ENCODE measurements around the gene HDAC7. TPM values are rescaled to one million over a fixed set of nuclear protein-coding genes. Genes with fewer than 3 reads are reported as not detected.
A peak's percentile ranks its signal among the peaks of the same experiment; 100 is the strongest.

HDAC7 gene
- total RNA-seq, 2 experiments from 2014 or later = 257 to 280 TPM

- H3K27me3 Mint-ChIP-seq = no peaks in the 10 kb centered on the region
- H3K27ac Mint-ChIP-seq = peak overlapping the region; percentile 99
- ChIA-PET POLR2A (interaction anchor here (0.9 to 1.9 kb wide), 5 partner anchors 12 to 36 kb away, joined by 3 to 13 read pairs (median 4); no protein-coding TSS in a partner anchor), CTCF (interaction anchor here (1.1 to 28.1 kb wide), 11 partner anchors 9 to 164 kb away, joined by 3 to 795 read pairs (median 6); no protein-coding TSS in a partner anchor)
- no peak for DNase-seq
- intact Hi-C loops (cut with micrococcal nuclease) = no loop called here
- peaks cover 62% of the 10 kb centered on the region for H3K4me1 Mint-ChIP-seq (ENCODE audit: low read depth)
- no peaks in the 10 kb centered on the region for H3K9me3 Mint-ChIP-seq
- H3K36me3 Mint-ChIP-seq = peaks cover 53% of the 10 kb centered on the region
- no peak overlapping the region for H3K4me3 Mint-ChIP-seq
Observed at GRCh38 chr12:47801904-47802246, 17.8 kb downstream of the HDAC7 start.

GRCh38 chr12:47801170-47801903 lies 18.4 kb downstream of the HDAC7 start:
- H3K4me1 Mint-ChIP-seq (ENCODE audit: low read depth) = peaks cover 56% of the 10 kb centered on the region
- H3K27ac Mint-ChIP-seq = peak overlapping the region; percentile 99
- no peaks in the 10 kb centered on the region for H3K27me3 Mint-ChIP-seq
- no peak for DNase-seq
- peaks cover 49% of the 10 kb centered on the region for H3K36me3 Mint-ChIP-seq
- ChIA-PET POLR2A (interaction anchor here (1.0 to 1.9 kb wide), 4 partner anchors 12 to 37 kb away, joined by 3 to 13 read pairs (median 4); no protein-coding TSS in a partner anchor), CTCF (interaction anchor here (1.1 to 28.1 kb wide), 11 partner anchors 10 to 165 kb away, joined by 3 to 795 read pairs (median 6); no protein-coding TSS in a partner anchor)
- no peaks in the 10 kb centered on the region for H3K9me3 Mint-ChIP-seq
- no peak overlapping the region for H3K4me3 Mint-ChIP-seq
- intact Hi-C loops (cut with micrococcal nuclease) = no loop called here

DNA sequence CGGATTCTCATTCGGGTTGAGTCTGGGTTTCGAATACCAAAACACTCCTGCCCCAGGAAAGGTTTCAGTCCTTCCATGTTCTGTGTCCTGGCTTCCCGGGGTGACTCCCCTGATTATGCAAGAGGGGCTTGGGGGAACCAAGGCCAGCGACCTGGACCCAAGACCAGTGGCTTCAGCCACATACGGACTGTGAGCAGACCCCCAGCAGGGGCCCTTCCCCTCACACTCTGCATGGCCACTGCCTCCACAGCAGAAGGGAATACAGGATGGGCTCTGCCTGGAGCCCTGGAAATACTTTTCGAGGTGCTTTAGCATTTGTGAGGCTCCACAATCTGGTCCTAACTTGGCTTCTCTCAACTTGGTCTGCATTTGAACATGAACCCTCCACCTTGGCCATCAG lies 19.1 kb downstream of the HDAC7 start:
- Mint-ChIP-seq H3K4me3 (no peak overlapping the region), H3K36me3 (peaks cover 44% of the 10 kb centered on the region), H3K4me1 (ENCODE audit: low read depth) (peaks cover 49% of the 10 kb centered on the region), H3K27me3 (no peaks in the 10 kb centered on the region), H3K27ac (peak overlapping the region; percentile 71), H3K9me3 (no peaks in the 10 kb centered on the region)
- POLR2A ChIA-PET = interaction anchor here (0.9 to 1.9 kb wide), 2 partner anchors 8 to 33 kb away, joined by 4 to 13 read pairs; no protein-coding TSS in a partner anchor
- CTCF ChIA-PET = interaction anchor here (1.3 to 28.1 kb wide), 3 partner anchors 31 to 35 kb away, joined by 3 to 795 read pairs (median 5); no protein-coding TSS in a partner anchor
- no peak for DNase-seq
- intact Hi-C loops (cut with micrococcal nuclease) = no loop called here

DNA sequence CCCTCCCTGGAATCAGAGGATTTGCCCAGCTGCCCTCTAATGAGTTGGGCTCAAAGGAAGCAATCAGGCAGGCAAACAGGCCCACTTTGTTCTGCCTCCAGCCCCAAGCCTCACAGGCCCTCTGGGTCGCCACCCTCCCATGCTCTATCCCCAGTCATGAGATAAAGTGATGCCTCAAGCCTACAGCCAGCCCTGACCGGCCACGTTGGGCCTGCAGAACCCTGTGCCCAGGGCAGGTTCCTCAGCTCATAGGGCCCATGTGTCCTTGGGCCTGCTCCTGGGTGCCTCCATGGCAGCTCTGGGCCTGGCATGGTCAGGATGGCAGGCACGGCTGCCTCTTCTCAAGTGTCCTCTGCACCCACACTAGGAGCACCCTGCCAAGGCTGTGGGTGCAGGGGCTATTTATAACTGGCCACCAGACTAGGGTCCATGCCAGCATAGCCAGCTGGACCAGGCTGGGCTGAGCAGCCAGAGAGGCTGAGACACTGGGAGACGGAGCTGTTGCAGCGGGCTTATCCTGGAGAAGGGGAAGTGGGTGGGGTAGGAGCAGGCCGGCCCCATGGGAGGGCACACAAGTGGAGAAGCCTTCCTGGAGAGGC lies 20.2 kb downstream of the HDAC7 start:
- Mint-ChIP-seq H3K4me3 (no peak overlapping the region), H3K36me3 (peaks cover 39% of the 10 kb centered on the region), H3K27me3 (no peaks in the 10 kb centered on the region), H3K9me3 (no peaks in the 10 kb centered on the region), H3K4me1 (ENCODE audit: low read depth) (peaks cover 38% of the 10 kb centered on the region), H3K27ac (peak overlapping the region; percentile 8)
- ChIA-PET POLR2A (interaction anchor here (0.8 to 1.5 kb wide), 5 partner anchors 9 to 148 kb away, joined by 3 to 5 read pairs (median 4); no protein-coding TSS in a partner anchor), CTCF (interaction anchor here (3.2 to 28.1 kb wide), 2 partner anchors 8 to 35 kb away, joined by 14 to 795 read pairs; no protein-coding TSS in a partner anchor)
- intact Hi-C loops (cut with micrococcal nuclease) = no loop called here
- DNase-seq = no peak

- no peaks in the 10 kb centered on the region for H3K9me3 Mint-ChIP-seq
- peaks cover 28% of the 10 kb centered on the region for H3K4me1 Mint-ChIP-seq (ENCODE audit: low read depth)
- no peak for DNase-seq
- H3K27me3 Mint-ChIP-seq = no peaks in the 10 kb centered on the region
- H3K36me3 Mint-ChIP-seq = peaks cover 40% of the 10 kb centered on the region
- H3K4me3 Mint-ChIP-seq = no peak overlapping the region
- ChIA-PET POLR2A (interaction anchor here (1.1 to 1.5 kb wide), 3 partner anchors 10 to 149 kb away, joined by 3 to 5 read pairs (median 4); no protein-coding TSS in a partner anchor), CTCF (interaction anchor here (0.8 to 28.1 kb wide), 5 partner anchors 9 to 36 kb away, joined by 4 to 795 read pairs (median 8); no protein-coding TSS in a partner anchor)
- intact Hi-C loops (cut with micrococcal nuclease) = no loop called here
- H3K27ac Mint-ChIP-seq = no peak overlapping the region
Observed at GRCh38 chr12:47798382-47798948, 21.2 kb downstream of the HDAC7 start.

DNA sequence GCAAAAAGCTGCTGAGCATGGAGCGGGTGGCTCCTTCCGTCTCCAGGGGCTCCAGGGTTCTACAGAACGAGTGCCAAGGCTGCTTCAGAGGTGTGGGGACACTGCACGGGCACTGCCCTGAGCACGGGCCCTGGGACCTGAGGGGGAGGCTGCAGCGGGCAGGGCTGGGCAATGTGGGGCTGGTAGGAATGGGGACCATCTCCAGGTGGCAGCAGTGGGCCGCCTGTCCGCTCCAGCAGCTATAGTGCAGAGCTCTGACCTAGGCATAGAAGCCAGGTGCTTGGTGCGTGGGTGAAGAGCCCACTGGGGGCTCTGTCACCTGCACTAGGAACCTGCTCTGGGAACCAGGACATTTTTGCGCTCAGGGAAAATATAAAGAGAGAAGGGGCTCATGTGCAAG lies 22.3 kb downstream of the HDAC7 start:
- no peak overlapping the region for H3K27ac Mint-ChIP-seq
- no peaks in the 10 kb centered on the region for H3K27me3 Mint-ChIP-seq
- DNase-seq = peak; percentile 47
- ChIA-PET POLR2A (interaction anchor here (1.8 kb wide), 1 partner anchor 41 kb away, joined by 7 read pairs; no protein-coding TSS in a partner anchor), CTCF (interaction anchor here (1.0 to 28.1 kb wide), 7 partner anchors 10 to 166 kb away, joined by 3 to 795 read pairs (median 4); partner anchors contain the start of gene TMEM106C)
- H3K9me3 Mint-ChIP-seq = no peaks in the 10 kb centered on the region
- H3K36me3 Mint-ChIP-seq = peaks cover 40% of the 10 kb centered on the region
- no peak overlapping the region for H3K4me3 Mint-ChIP-seq
- intact Hi-C loops (cut with micrococcal nuclease) = loop anchor here (1.0 kb wide), 1 partner anchor 40 kb away; no protein-coding TSS in a partner anchor
- H3K4me1 Mint-ChIP-seq (ENCODE audit: low read depth) = peaks cover 17% of the 10 kb centered on the region

GRCh38 chr12:47795814-47796411 lies 23.8 kb downstream of the HDAC7 start:
- Mint-ChIP-seq H3K27me3 (no peaks in the 10 kb centered on the region), H3K9me3 (no peaks in the 10 kb centered on the region), H3K4me3 (no peak overlapping the region), H3K27ac (peak overlapping the region; percentile 8), H3K4me1 (ENCODE audit: low read depth) (peaks cover 4% of the 10 kb centered on the region), H3K36me3 (peaks cover 48% of the 10 kb centered on the region)
- DNase-seq = no peak
- ChIA-PET CTCF (interaction anchor here (2.5 to 28.1 kb wide), 2 partner anchors 29 to 39 kb away, joined by 8 to 795 read pairs; no protein-coding TSS in a partner anchor), POLR2A (interaction anchor here (1.8 kb wide), 1 partner anchor 43 kb away, joined by 7 read pairs; no protein-coding TSS in a partner anchor)
- intact Hi-C loops (cut with micrococcal nuclease) = no loop called here

DNA sequence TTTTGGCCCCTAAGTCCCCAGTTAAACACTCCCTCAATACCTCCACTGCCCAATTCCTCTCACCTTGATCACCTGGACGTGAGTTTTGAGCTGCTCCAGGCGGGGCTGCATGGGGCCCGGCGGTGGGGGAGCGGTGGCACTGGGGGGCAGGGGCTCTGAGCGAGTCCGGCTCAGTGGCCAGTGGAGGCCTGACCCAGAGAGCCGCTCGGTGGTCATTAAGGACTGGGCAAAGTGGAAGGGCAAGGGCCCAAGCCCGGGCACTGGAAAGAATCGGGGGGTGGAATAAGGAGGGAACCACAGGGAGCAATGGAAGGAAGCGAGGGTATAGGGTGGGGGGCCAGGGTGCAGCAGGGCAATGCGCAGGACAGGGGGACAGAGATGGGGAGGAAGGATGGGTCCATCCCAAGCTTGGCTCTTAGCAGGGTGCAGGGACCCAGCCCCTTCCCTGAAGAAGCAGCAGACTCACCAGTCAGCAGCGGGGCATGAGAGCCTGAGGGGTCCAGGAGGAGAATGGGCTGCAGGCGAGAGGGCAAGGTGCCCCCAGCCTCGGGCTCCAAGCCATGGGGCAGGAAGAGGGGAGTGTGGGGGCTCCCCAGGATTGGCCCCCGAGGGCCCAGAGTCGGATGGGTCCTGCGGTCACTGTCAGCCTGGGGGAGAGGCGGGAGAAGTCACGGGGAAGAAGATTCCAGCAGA lies 24.4 kb downstream of the HDAC7 start:
- Mint-ChIP-seq H3K27me3 (no peaks in the 10 kb centered on the region), H3K36me3 (peaks cover 47% of the 10 kb centered on the region), H3K4me1 (ENCODE audit: low read depth) (peaks cover 2% of the 10 kb centered on the region), H3K27ac (no peak overlapping the region), H3K4me3 (no peak overlapping the region), H3K9me3 (no peaks in the 10 kb centered on the region)
- CTCF ChIA-PET = interaction anchor here (0.6 to 28.1 kb wide), 4 partner anchors 13 to 122 kb away, joined by 3 to 795 read pairs (median 3); no protein-coding TSS in a partner anchor
- POLR2A ChIA-PET = interaction anchor here (1.2 to 1.9 kb wide), 2 partner anchors 9 to 13 kb away, joined by 3 to 5 read pairs; no protein-coding TSS in a partner anchor
- no peak for DNase-seq
- intact Hi-C loops (cut with micrococcal nuclease) = no loop called here

DNA sequence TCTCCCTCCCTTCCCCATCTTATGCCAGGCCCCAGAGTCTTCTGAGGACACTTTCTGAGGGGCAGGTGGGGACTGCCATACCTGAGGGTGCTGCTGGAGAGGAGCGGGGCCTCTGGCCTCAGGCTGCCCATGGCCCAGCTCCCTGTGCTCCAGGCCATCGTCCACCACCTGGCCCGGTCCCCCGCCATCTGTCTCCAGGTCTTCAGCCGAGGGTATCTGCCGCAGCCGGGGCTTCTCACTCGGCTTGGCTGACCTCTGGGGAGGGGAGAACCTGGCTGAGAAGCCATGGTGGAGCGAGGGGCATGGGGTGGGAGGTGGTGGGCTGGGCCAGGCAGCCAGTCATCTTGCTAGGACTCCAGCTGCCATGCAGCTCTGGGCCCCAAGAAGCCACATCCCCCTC lies 25.0 kb downstream of the HDAC7 start:
- Mint-ChIP-seq H3K4me3 (no peak overlapping the region), H3K27ac (no peak overlapping the region), H3K4me1 (ENCODE audit: low read depth) (no peaks in the 10 kb centered on the region), H3K9me3 (no peaks in the 10 kb centered on the region), H3K27me3 (no peaks in the 10 kb centered on the region), H3K36me3 (peaks cover 47% of the 10 kb centered on the region)
- intact Hi-C loops (cut with micrococcal nuclease) = no loop called here
- no peak for DNase-seq
- POLR2A ChIA-PET = interaction anchor here (1.2 to 1.9 kb wide), 2 partner anchors 10 to 14 kb away, joined by 3 to 5 read pairs; no protein-coding TSS in a partner anchor
- CTCF ChIA-PET = interaction anchor here (0.7 to 6.1 kb wide), 3 partner anchors 13 to 21 kb away, joined by 3 to 28 read pairs (median 3); no protein-coding TSS in a partner anchor

DNA sequence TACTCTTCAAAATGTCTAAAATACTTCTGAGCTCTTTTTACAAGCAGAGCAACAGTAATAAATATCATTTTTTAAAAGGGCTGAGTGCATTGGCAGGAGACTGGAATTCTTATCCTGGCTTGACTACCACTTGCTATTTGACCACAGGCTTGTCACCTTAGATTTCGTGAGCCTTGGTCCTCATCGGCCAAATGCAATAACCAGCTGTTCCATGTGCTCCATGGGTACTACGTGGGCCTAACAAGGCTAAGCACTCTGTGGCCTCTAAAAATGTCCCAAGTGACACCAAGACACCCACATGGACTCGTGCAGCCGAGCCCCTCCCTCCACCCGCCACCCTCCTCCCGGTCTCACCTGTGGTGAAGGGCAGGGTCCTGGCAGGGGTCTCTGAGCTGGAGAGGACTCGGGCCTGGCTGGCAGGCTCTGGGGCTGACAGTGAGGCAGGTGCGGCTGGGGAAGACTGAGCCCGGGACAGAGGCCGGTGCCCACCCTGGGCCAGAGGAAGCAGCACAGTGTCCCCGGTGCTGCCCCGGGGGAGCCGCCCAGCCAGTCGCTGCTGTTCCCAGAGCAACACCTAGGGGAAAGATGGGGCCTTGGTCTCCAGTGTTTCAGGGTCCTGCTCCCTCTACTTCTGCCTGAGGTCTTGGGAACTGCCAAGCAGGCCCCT lies 26.6 kb downstream of the HDAC7 start:
- H3K27ac Mint-ChIP-seq = no peak overlapping the region
- POLR2A ChIA-PET = interaction anchor here (1.1 to 1.3 kb wide), 2 partner anchors 11 to 15 kb away, joined by 3 to 4 read pairs; no protein-coding TSS in a partner anchor
- no peaks in the 10 kb centered on the region for H3K27me3 Mint-ChIP-seq
- no peak for DNase-seq
- peaks cover 6% of the 10 kb centered on the region for H3K4me1 Mint-ChIP-seq (ENCODE audit: low read depth)
- CTCF ChIA-PET = interaction anchor here (1.7 to 6.1 kb wide), 2 partner anchors 13 to 45 kb away, joined by 13 to 28 read pairs; no protein-coding TSS in a partner anchor
- H3K4me3 Mint-ChIP-seq = no peak overlapping the region
- no peaks in the 10 kb centered on the region for H3K9me3 Mint-ChIP-seq
- H3K36me3 Mint-ChIP-seq = peaks cover 58% of the 10 kb centered on the region
- intact Hi-C loops (cut with micrococcal nuclease) = no loop called here
